ENCODE data around the gene RIBC2. TPM values are rescaled to one million over a fixed set of nuclear protein-coding genes. Genes with fewer than 3 reads are reported as not detected.

The RIBC2 gene
- total and polyA plus RNA-seq, 3 experiments from 2014 or later: 0.47 to 10.4 (median 9.6) TPM

DNA sequence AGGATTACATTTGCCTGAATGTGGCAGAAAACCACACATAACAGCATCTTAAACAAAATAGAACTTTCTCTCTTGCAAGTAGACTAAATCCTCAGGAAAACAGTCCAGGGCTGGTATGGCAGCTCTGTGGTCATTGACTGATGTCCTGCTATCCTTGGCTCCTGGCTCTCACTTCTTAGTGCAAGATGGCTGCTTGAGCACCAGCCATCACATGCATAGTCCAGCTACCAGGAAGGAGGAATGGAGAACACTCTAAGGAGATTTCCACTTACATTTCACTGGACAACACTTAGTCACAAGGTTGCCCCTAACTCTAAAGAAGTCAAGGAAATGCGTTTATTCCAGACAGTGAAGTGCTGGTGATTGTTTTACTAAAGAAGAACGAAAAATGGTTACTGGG, 13.6 kb downstream of the RIBC2 start:
- H3K36me3 ChIP-seq (ENCODE audit: insufficient read depth, low read length): no peaks in the 10 kb centered on the region

DNA sequence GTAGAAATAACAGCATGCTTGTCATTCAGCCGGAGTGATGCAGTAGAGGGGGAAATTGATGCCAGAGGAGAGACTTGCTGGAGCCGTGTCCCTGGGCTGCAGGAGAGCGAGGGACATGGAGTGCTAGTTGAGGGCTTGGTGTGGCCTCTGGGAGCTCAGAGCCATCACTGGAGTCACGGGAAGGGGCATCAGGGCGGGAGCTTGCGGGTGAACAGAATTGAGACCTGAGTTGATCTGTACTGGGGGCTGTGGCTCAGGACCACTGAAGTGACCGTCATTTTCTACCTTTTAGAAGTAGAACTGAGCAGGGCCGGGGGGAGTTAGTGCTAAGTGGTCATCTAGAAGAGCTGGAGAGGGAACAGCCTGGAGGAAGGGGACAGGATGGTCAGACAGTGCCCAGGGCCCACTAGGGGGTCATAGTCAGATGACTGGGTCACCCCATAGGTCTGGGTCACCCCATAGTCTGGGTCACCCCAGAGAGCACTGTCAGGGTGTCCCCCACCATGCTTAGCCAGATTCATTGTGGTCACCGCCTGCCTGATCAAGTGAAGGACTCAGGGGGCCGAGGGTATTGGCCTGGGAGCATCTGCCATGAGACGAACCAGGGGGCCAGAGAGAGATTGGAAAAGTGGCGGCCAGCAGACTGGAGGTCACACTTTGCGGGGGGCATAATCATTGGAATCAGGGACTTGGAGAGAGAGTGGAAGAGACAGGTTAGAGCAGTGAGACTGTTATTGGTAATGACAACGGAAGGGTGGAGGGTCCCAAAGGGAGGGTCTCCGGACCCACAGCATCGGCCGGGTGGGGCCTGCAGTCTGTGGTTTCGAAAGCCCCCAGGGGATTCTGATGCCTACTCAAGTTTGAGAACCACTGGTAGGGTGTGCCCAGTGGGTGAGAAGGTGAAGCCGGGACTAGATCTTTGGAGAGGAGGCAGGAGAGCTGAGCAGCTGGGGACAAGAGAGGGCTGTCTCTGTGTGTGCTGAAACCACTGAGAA, 15.2 kb downstream of the RIBC2 start:
- Histone ChIP-seq H3K4me1 (ENCODE audit: insufficient read depth, low read length) (no peaks in the 10 kb centered on the region), H3K4me3 (ENCODE audit: low read length) (no peak overlapping the region), H3K27me3 (ENCODE audit: insufficient read depth, low read length, poor library complexity, severe bottlenecking) (no peaks in the 10 kb centered on the region), H3K9me3 (ENCODE audit: low read length) (no peaks in the 10 kb centered on the region), H3K27ac (ENCODE audit: low read depth, low read length) (no peak overlapping the region), H3K36me3 (ENCODE audit: insufficient read depth, low read length) (no peaks in the 10 kb centered on the region)
- Mint-ChIP-seq H3K36me3 (peaks cover 0 to 3% (median 0%) of the 10 kb centered on the region in 3 donors), H3K27ac (no peak overlapping the region), H3K4me3 (no peak overlapping the region), H3K9me3 (peaks cover 0 to 2% (median 0%) of the 10 kb centered on the region in 5 donors), H3K4me1 (no peaks in the 10 kb centered on the region), H3K27me3 (no peaks in the 10 kb centered on the region)
- CTCF ChIA-PET: no interaction called here
- no peak for DNase-seq
- POLR2A ChIA-PET: no interaction called here

More for the DNA sequence above, 13.6 kb downstream of the RIBC2 start:
- Mint-ChIP-seq H3K27ac (no peak overlapping the region), H3K4me3 (no peak overlapping the region), H3K9me3 (peaks cover 0 to 2% (median 0%) of the 10 kb centered on the region in 5 donors), H3K36me3 (peaks cover 0 to 3% (median 0%) of the 10 kb centered on the region in 3 donors), H3K27me3 (no peaks in the 10 kb centered on the region), H3K4me1 (no peaks in the 10 kb centered on the region)
- ChIA-PET CTCF (no interaction called here), POLR2A (no interaction called here)
- Histone ChIP-seq H3K27me3 (ENCODE audit: insufficient read depth, low read length, poor library complexity, severe bottlenecking) (no peaks in the 10 kb centered on the region), H3K27ac (ENCODE audit: low read depth, low read length) (no peak overlapping the region), H3K4me1 (ENCODE audit: insufficient read depth, low read length) (no peaks in the 10 kb centered on the region), H3K4me3 (ENCODE audit: low read length) (no peak overlapping the region), H3K9me3 (ENCODE audit: low read length) (no peaks in the 10 kb centered on the region)
- DNase-seq: no peak

DNA sequence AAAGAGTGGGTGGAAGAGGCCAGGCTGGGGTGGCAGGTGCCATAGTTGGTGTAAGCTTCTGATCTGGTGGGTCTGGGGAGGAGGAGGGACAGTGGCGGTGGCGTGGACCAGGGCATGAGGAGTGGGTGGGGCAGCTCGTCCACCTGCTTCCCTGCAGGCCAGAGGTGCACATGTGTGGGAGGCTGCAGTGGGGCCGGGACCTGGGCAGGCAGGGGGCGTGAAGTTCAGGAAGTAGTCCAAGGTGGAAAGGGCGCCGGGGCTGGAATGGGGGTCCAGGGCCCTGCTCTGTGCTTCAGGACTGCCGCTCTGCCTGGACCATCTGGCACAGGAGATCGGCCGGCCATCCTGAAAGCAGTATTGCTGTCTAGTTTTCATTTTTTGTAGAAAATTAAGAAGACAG, 15.9 kb downstream of the RIBC2 start:
- no peak for DNase-seq
- Mint-ChIP-seq H3K9me3 (peaks cover 0 to 2% (median 0%) of the 10 kb centered on the region in 5 donors), H3K4me3 (no peak overlapping the region), H3K36me3 (peaks cover 0 to 3% (median 0%) of the 10 kb centered on the region in 3 donors), H3K4me1 (no peaks in the 10 kb centered on the region), H3K27me3 (no peaks in the 10 kb centered on the region), H3K27ac (no peak overlapping the region)
- ChIA-PET CTCF (no interaction called here), POLR2A (no interaction called here)
- Histone ChIP-seq H3K9me3 (ENCODE audit: low read length) (no peaks in the 10 kb centered on the region), H3K36me3 (ENCODE audit: insufficient read depth, low read length) (no peaks in the 10 kb centered on the region), H3K27ac (ENCODE audit: low read depth, low read length) (no peak overlapping the region), H3K4me1 (ENCODE audit: insufficient read depth, low read length) (no peaks in the 10 kb centered on the region), H3K27me3 (ENCODE audit: insufficient read depth, low read length, poor library complexity, severe bottlenecking) (no peaks in the 10 kb centered on the region), H3K4me3 (ENCODE audit: low read length) (no peak overlapping the region)

DNA sequence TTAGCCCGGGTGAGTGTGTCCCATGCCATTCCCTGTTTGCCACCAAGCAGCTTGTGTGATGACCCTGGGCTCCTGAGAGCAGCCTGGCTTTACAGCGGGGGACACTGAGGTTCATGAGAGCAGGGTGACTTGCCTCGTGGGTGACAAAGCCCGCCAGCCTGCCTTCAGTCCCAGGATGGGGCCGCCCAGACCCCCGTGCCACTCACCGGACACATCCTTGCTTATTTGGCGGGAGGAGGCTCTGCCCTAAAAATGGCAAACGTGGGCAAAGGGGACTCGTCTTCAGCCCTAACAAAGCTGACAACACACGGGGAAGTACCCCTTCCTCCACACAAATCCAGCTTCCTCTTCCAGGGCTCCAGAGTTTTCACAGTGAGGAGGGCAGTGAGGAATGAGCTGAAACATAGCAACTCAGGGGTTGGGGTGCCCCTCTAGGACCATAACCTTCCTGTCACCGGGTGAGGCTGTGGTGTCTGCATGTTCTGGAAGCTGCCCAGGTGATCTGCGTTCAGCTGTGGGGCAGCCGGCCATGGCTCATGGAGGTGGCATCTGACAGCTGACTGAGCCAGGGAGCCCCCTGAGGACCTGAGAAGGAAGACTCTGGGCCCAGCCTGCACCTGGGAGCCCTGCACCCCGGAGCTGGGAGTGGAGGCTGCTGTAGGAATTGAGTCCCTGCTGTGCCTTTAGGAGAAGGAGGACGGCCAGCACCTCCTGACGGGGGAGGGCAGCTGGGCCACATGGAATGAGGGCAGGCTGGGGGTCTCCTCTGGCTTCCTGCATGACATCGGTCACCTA, 16.7 kb downstream of the RIBC2 start:
- DNase-seq: no peak
- CTCF ChIA-PET: no interaction called here
- H3K27me3 ChIP-seq (ENCODE audit: insufficient read depth, low read length, poor library complexity, severe bottlenecking): no peaks in the 10 kb centered on the region
- H3K27me3 Mint-ChIP-seq: no peaks in the 10 kb centered on the region
- H3K4me1 ChIP-seq (ENCODE audit: insufficient read depth, low read length): no peaks in the 10 kb centered on the region
- H3K4me3 Mint-ChIP-seq: no peak overlapping the region
- H3K9me3 ChIP-seq (ENCODE audit: low read length): no peaks in the 10 kb centered on the region
- H3K27ac ChIP-seq (ENCODE audit: low read depth, low read length): no peak overlapping the region
- peaks cover 0 to 3% (median 0%) of the 10 kb centered on the region in 3 donors for H3K36me3 Mint-ChIP-seq
- H3K9me3 Mint-ChIP-seq: peaks cover 0 to 2% (median 0%) of the 10 kb centered on the region in 5 donors
- H3K36me3 ChIP-seq (ENCODE audit: insufficient read depth, low read length): no peaks in the 10 kb centered on the region
- H3K4me3 ChIP-seq (ENCODE audit: low read length): no peak overlapping the region
- POLR2A ChIA-PET: no interaction called here
- H3K27ac Mint-ChIP-seq: no peak overlapping the region
- H3K4me1 Mint-ChIP-seq: peaks cover under 1 to 1% (median under 1%) of the 10 kb centered on the region in 3 donors

DNA sequence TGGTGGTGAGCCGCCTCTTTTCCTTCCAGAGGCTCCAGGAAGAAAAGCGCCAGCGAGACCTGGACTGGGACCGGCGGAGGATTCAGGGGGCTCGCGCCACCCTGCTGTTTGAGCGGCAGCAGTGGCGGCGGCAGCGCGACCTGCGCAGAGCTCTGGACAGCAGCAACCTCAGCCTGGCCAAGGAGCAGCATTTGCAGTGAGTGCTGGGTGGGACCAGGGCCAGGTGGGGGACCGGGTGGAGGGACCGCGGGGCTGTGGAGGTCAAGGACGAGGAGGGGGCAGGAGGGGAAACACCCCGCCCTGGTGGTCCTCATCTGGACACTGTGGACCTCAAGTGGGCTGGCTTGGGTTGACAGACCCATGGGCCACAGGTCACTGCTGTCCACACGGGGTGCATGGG, 17.4 kb downstream of the RIBC2 start:
- Mint-ChIP-seq H3K9me3 (peaks cover 0 to 2% (median 0%) of the 10 kb centered on the region in 5 donors), H3K4me1 (peaks cover 5 to 8% (median 8%) of the 10 kb centered on the region in 3 donors), H3K27ac (no peak overlapping the region), H3K27me3 (no peaks in the 10 kb centered on the region), H3K4me3 (no peak overlapping the region), H3K36me3 (peaks cover 0 to 3% (median 0%) of the 10 kb centered on the region in 3 donors)
- ChIA-PET CTCF (no interaction called here), POLR2A (no interaction called here)
- Histone ChIP-seq H3K27me3 (ENCODE audit: insufficient read depth, low read length, poor library complexity, severe bottlenecking) (no peaks in the 10 kb centered on the region), H3K4me1 (ENCODE audit: insufficient read depth, low read length) (peaks cover 2% of the 10 kb centered on the region), H3K36me3 (ENCODE audit: insufficient read depth, low read length) (no peaks in the 10 kb centered on the region), H3K9me3 (ENCODE audit: low read length) (no peaks in the 10 kb centered on the region), H3K27ac (ENCODE audit: low read depth, low read length) (no peak overlapping the region), H3K4me3 (ENCODE audit: low read length) (no peak overlapping the region)
- DNase-seq: no peak

DNA sequence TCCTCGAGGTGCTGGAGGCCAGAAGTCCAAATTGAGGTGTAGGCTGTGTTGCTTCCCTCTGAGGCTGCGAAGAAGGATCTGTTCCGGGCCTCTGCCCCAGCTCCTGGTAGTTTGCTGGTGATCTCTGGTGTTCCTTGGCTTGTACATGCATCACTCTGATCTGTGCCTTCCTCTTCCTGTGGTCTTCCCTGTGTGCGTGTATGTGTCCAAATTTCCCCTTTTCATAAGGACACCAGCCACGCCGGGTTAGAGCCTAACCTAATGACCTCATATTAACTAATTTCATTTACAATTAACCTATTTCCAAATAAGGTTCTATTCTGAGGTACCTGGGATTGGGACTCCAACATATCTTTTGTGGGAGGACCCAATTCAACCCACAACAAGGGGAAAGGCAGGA, 21.5 kb downstream of the RIBC2 start:
- H3K4me1 ChIP-seq (ENCODE audit: insufficient read depth, low read length): peaks cover 3% of the 10 kb centered on the region
- CTCF ChIA-PET: interaction anchor here (1.5 kb wide), 1 partner anchor 149 kb away, joined by 3 read pairs; no protein-coding TSS in a partner anchor
- Mint-ChIP-seq H3K27me3 (peaks cover 0 to 4% of the 10 kb centered on the region in 2 donors), H3K9me3 (no peaks in the 10 kb centered on the region), H3K27ac (no peak overlapping the region), H3K36me3 (no peaks in the 10 kb centered on the region), H3K4me3 (no peak overlapping the region), H3K4me1 (peaks cover 5 to 9% (median 8%) of the 10 kb centered on the region in 3 donors)
- H3K27me3 ChIP-seq (ENCODE audit: insufficient read depth, low read length, poor library complexity, severe bottlenecking): no peaks in the 10 kb centered on the region
- no peaks in the 10 kb centered on the region for H3K36me3 ChIP-seq (ENCODE audit: insufficient read depth, low read length)
- no peak overlapping the region for H3K27ac ChIP-seq (ENCODE audit: low read depth, low read length)
- H3K9me3 ChIP-seq (ENCODE audit: low read length): no peaks in the 10 kb centered on the region
- POLR2A ChIA-PET: no interaction called here
- no peak overlapping the region for H3K4me3 ChIP-seq (ENCODE audit: low read length)
- DNase-seq: no peak

DNA sequence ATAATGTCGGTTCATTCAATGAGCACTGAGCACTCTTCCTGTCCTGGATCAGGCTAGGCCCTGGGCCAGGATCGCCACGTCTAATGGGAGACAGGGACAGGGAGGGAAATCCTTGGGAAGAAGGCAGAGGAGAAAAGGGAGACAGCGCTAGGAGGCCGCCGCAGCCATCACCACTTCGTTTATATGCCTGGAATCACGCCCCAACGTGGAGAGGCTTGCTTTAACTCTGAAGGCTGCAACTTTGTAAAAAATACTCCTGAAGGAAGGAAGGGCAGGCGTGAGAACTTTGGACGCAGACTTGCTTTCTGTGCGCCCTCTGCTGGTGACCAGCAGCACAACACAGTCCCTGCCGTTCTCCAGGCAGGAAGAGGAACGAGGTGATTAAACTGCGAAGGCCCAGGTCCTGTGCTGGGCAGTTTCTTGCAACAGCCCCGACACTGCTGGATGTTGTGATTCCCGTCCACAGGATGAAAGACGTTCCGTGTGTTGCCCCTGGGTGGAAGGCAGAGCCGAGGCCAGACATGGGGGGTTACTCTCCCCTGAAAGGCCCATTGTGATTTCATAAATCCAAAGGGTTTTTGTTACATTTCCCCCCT, 22.1 kb downstream of the RIBC2 start:
- Mint-ChIP-seq H3K4me1 (peaks cover 5 to 11% (median 11%) of the 10 kb centered on the region in 3 donors), H3K4me3 (no peak overlapping the region), H3K27me3 (peaks cover 0 to 4% of the 10 kb centered on the region in 2 donors), H3K27ac (peak overlapping the region in 4 of 8 donors; percentile 11 to 74 (median 44)), H3K9me3 (no peaks in the 10 kb centered on the region), H3K36me3 (no peaks in the 10 kb centered on the region)
- DNase-seq: peak; percentile 71 to 86 (median 73)
- H3K4me3 ChIP-seq (ENCODE audit: low read length): no peak overlapping the region
- no peaks in the 10 kb centered on the region for H3K27me3 ChIP-seq (ENCODE audit: insufficient read depth, low read length, poor library complexity, severe bottlenecking)
- peaks cover 3% of the 10 kb centered on the region for H3K4me1 ChIP-seq (ENCODE audit: insufficient read depth, low read length)
- no peaks in the 10 kb centered on the region for H3K36me3 ChIP-seq (ENCODE audit: insufficient read depth, low read length)
- no peaks in the 10 kb centered on the region for H3K9me3 ChIP-seq (ENCODE audit: low read length)
- CTCF ChIA-PET: no interaction called here
- H3K27ac ChIP-seq (ENCODE audit: low read depth, low read length): no peak overlapping the region
- POLR2A ChIA-PET: no interaction called here
